Mesenchymal stem cell (in vitro differentiated cells and primary cell): ENCODE data around the gene MACROD1.

ENCODE experiments used
- DNase-seq: peaks from one replicate; pipeline ENCODE4 v3.0.0-alpha.2; 2013
- H2AFZ ChIP-seq: one replicate; pipeline ENCODE4 v1.6.1; 2013; ENCODE audit warnings: low read depth, mild to moderate bottlenecking, control low read depth, inconsistent platforms, low read length, moderate library complexity
- H2AK5ac ChIP-seq: 2 replicates; pipeline ENCODE4 v1.6.1; 2013; ENCODE audit warnings: low read length, moderate library complexity, mild to moderate bottlenecking, inconsistent platforms; ENCODE audit not compliant: severe bottlenecking
- H2BK120ac ChIP-seq: one replicate; pipeline ENCODE4 v1.6.1; 2013; ENCODE audit warnings: low read depth, mild to moderate bottlenecking, inconsistent platforms, low read length, moderate library complexity
- H2BK12ac ChIP-seq, 2 experiments: one replicate each; pipeline ENCODE4 v1.6.1; 2013; ENCODE audit warnings: inconsistent platforms in 2 of 2, low read length in 2 of 2, mild to moderate bottlenecking in 2 of 2, moderate library complexity in 2 of 2, control low read depth in 1 of 2
- H2BK15ac ChIP-seq: one replicate; pipeline ENCODE4 v1.6.1; 2013; ENCODE audit warnings: mild to moderate bottlenecking, low read depth, inconsistent platforms; ENCODE audit not compliant: poor library complexity, severe bottlenecking
- H2BK5ac ChIP-seq: 2 replicates; pipeline ENCODE4 v1.6.1; 2013; ENCODE audit warnings: low read depth, mild to moderate bottlenecking, low read length, control low read depth, inconsistent platforms; ENCODE audit not compliant: poor library complexity, severe bottlenecking
- H3K14ac ChIP-seq, 2 experiments: one replicate each; pipeline ENCODE4 v1.6.1; 2013; ENCODE audit warnings: inconsistent platforms in 2 of 2, low read length in 2 of 2, control low read depth in 1 of 2, mild to moderate bottlenecking in 1 of 2, moderate library complexity in 1 of 2
- H3K18ac ChIP-seq, 2 experiments: one replicate each; pipeline ENCODE4 v1.6.1; 2013; ENCODE audit warnings: inconsistent platforms in 2 of 2, low read length in 2 of 2, control low read depth in 1 of 2, low read depth in 1 of 2, mild to moderate bottlenecking in 1 of 2
- H3K23ac ChIP-seq, 2 experiments: one replicate each; pipeline ENCODE4 v1.6.1; 2013; ENCODE audit warnings: inconsistent platforms in 2 of 2, low read length in 2 of 2, mild to moderate bottlenecking in 2 of 2, moderate library complexity in 2 of 2, control low read depth in 1 of 2
- H3K27ac ChIP-seq: 2 replicates; pipeline ENCODE4 v1.5.1; 2013; ENCODE audit warnings: mild to moderate bottlenecking, moderate library complexity, low read length, control low read depth, inconsistent platforms; ENCODE audit not compliant: poor library complexity, severe bottlenecking
- H3K27me3 ChIP-seq, 2 experiments: 2 replicates each; pipeline versions ENCODE4 v1.6.1 to v1.7.0; 2013; ENCODE audit warnings: low read length in 2 of 2, mild to moderate bottlenecking in 2 of 2, moderate library complexity in 2 of 2, control low read depth in 1 of 2, inconsistent platforms in 1 of 2; ENCODE audit not compliant: control insufficient read depth in 1 of 2, insufficient read depth in 1 of 2
- H3K36me3 ChIP-seq, 2 experiments: 2 replicates each; pipeline versions ENCODE4 v1.6.1 to v1.7.0; 2013; ENCODE audit warnings: low read length in 2 of 2, control low read depth in 1 of 2, inconsistent platforms in 1 of 2, low read depth in 1 of 2, mild to moderate bottlenecking in 1 of 2; ENCODE audit not compliant: insufficient read depth in 2 of 2, control insufficient read depth in 1 of 2
- H3K4ac ChIP-seq, 2 experiments: one replicate each; pipeline ENCODE4 v1.6.1; 2013; ENCODE audit warnings: inconsistent platforms in 2 of 2, low read length in 2 of 2, mild to moderate bottlenecking in 2 of 2, moderate library complexity in 2 of 2, control low read depth in 1 of 2, low read depth in 1 of 2
- H3K4me1 ChIP-seq: 2 replicates; pipeline ENCODE4 v1.6.1; 2013; ENCODE audit warnings: low read depth, low read length, control low read depth; ENCODE audit not compliant: control insufficient read depth, insufficient read depth
- H3K4me2 ChIP-seq: 2 replicates; pipeline ENCODE4 v1.6.1; 2013; ENCODE audit warnings: low read length, mild to moderate bottlenecking, inconsistent platforms; ENCODE audit not compliant: poor library complexity, severe bottlenecking
- H3K4me3 ChIP-seq, 2 experiments: 2 replicates each; pipeline versions ENCODE4 v1.5.1 to v1.7.0; 2013; ENCODE audit warnings: low read length in 2 of 2, mild to moderate bottlenecking in 2 of 2, control low read depth in 1 of 2, low read depth in 1 of 2; ENCODE audit not compliant: insufficient read depth in 1 of 2
- H3K79me1 ChIP-seq: replicated peaks from 2 replicates; pipeline ENCODE4 v1.6.1; 2013; ENCODE audit warnings: mild to moderate bottlenecking, control low read depth, low read length, inconsistent platforms; ENCODE audit not compliant: poor library complexity, severe bottlenecking
- H3K9ac ChIP-seq: 2 replicates; pipeline ENCODE4 v1.7.0; 2013; ENCODE audit warnings: mild to moderate bottlenecking, low read length, moderate library complexity
- H3K9me3 ChIP-seq: 2 replicates; pipeline ENCODE4 v1.7.0; 2013; ENCODE audit warnings: mild to moderate bottlenecking, low read length; ENCODE audit not compliant: control insufficient read depth
- H4K8ac ChIP-seq: one replicate; pipeline ENCODE4 v1.6.1; 2013; ENCODE audit warnings: inconsistent platforms, mild to moderate bottlenecking, low read length, moderate library complexity
- H4K91ac ChIP-seq: one replicate; pipeline ENCODE4 v1.6.1; 2013; ENCODE audit warnings: mild to moderate bottlenecking, low read length, inconsistent platforms
- WGBS: methylation state at CpG from one replicate; pipeline ENCODE4 v1.1.7; 2013; ENCODE audit warnings: mixed read lengths; 5-methylcytosine and 5-hydroxymethylcytosine counted together

Gene MACROD1

GRCh38 chr11:64074239-64074638 is 91.7 kb downstream of the MACROD1 start:
- Histone ChIP-seq H2BK120ac (no peak overlapping the region), H3K27ac (no peak overlapping the region), H2AK5ac (no peak overlapping the region), H2BK15ac (peak overlapping the region; percentile 48), H3K4me3 (no peak overlapping the region), H3K4me1 (no peaks in the 10 kb centered on the region), H3K14ac (no peak overlapping the region), H3K9me3 (no peaks in the 10 kb centered on the region), H4K91ac (no peak overlapping the region), H3K18ac (no peak overlapping the region), H3K4me2 (no peak overlapping the region), H2BK12ac (no peak overlapping the region), H2BK5ac (no peak overlapping the region), H3K36me3 (no peaks in the 10 kb centered on the region), H3K9ac (no peak overlapping the region), H3K79me1 (no peaks in the 10 kb centered on the region), H3K23ac (no peak overlapping the region), H3K27me3 (peaks cover 16 to 52% of the 10 kb centered on the region in 2 experiments), H3K4ac (no peak overlapping the region), H4K8ac (no peak overlapping the region), H2AFZ (no peak overlapping the region)
- DNase-seq, result no peak
- WGBS, result 61% methylated on average over 10 of the region's 10 CpGs

GRCh38 chr11:64073542-64073941 is 92.4 kb downstream of the MACROD1 start:
- Histone ChIP-seq H4K91ac (no peak overlapping the region), H3K4ac (no peak overlapping the region), H3K27me3 (peaks cover 15 to 53% of the 10 kb centered on the region in 2 experiments), H3K18ac (no peak overlapping the region), H3K4me1 (no peaks in the 10 kb centered on the region), H3K79me1 (no peaks in the 10 kb centered on the region), H3K4me3 (no peak overlapping the region), H2BK12ac (no peak overlapping the region), H3K4me2 (no peak overlapping the region), H2AK5ac (no peak overlapping the region), H2AFZ (no peak overlapping the region), H4K8ac (no peak overlapping the region), H3K9ac (no peak overlapping the region), H3K36me3 (no peaks in the 10 kb centered on the region), H2BK15ac (no peak overlapping the region), H2BK5ac (no peak overlapping the region), H3K23ac (no peak overlapping the region), H3K9me3 (no peaks in the 10 kb centered on the region), H3K14ac (no peak overlapping the region), H2BK120ac (no peak overlapping the region), H3K27ac (no peak overlapping the region)
- DNase-seq, result no peak
- 80% methylated on average over 13 of the region's 13 CpGs for WGBS

GRCh38 chr11:64072871-64073270 is 93.0 kb downstream of the MACROD1 start:
- Histone ChIP-seq H2BK5ac (no peak overlapping the region), H2BK120ac (no peak overlapping the region), H3K14ac (no peak overlapping the region), H3K4me3 (no peak overlapping the region), H2AFZ (no peak overlapping the region), H2BK15ac (no peak overlapping the region), H3K36me3 (no peaks in the 10 kb centered on the region), H3K27ac (no peak overlapping the region), H3K27me3 (peaks cover 17 to 52% of the 10 kb centered on the region in 2 experiments), H3K4ac (no peak overlapping the region), H3K18ac (no peak overlapping the region), H3K4me1 (no peaks in the 10 kb centered on the region), H3K23ac (no peak overlapping the region), H3K9me3 (no peaks in the 10 kb centered on the region), H2BK12ac (no peak overlapping the region), H3K79me1 (no peaks in the 10 kb centered on the region), H2AK5ac (no peak overlapping the region), H3K9ac (no peak overlapping the region), H4K8ac (no peak overlapping the region), H4K91ac (no peak overlapping the region), H3K4me2 (no peak overlapping the region)
- 90% methylated on average over 9 of the region's 9 CpGs for WGBS
- DNase-seq, result no peak

- H2BK12ac ChIP-seq, result no peak overlapping the region
- H3K36me3 ChIP-seq, result no peaks in the 10 kb centered on the region
- no peak overlapping the region for H2AK5ac ChIP-seq
- no peaks in the 10 kb centered on the region for H3K9me3 ChIP-seq
- H2BK120ac ChIP-seq, result no peak overlapping the region
- no peak overlapping the region for H3K4me2 ChIP-seq
- no peak overlapping the region for H3K9ac ChIP-seq
- WGBS, result 90% methylated on average over 7 of the region's 8 CpGs
- no peak overlapping the region for H4K91ac ChIP-seq
- H3K18ac ChIP-seq, result no peak overlapping the region
- no peaks in the 10 kb centered on the region for H3K4me1 ChIP-seq
- no peak overlapping the region for H4K8ac ChIP-seq
- H3K27ac ChIP-seq, result no peak overlapping the region
- H3K14ac ChIP-seq, result no peak overlapping the region
- no peak overlapping the region for H3K4ac ChIP-seq
- no peak overlapping the region for H3K23ac ChIP-seq
- no peak overlapping the region for H3K4me3 ChIP-seq
- peaks cover 14 to 56% of the 10 kb centered on the region in 2 experiments for H3K27me3 ChIP-seq
- DNase-seq, result no peak
- H2BK15ac ChIP-seq, result no peak overlapping the region
- no peaks in the 10 kb centered on the region for H3K79me1 ChIP-seq
- H2AFZ ChIP-seq, result no peak overlapping the region
- no peak overlapping the region for H2BK5ac ChIP-seq
Measured at GRCh38 chr11:64072403-64072802, 93.5 kb downstream of the MACROD1 start.
